HCT116 (cell line): ENCODE measurements around the gene MYL3.

ENCODE experiments used
- CTCF ChIP-seq, 3 experiments: fragments of 200-600 bp in 1 of 3; sonication (generic) in 1 of 3; IDR thresholded peaks in 2 of 3; conservative IDR thresholded peaks in 1 of 3; 2 replicates each; pipeline ENCODE4 v1.5.1; 2012 to 2017; ENCODE audit warnings: low read depth in 2 of 3, low read length in 2 of 3, antibody characterized with exemption in 1 of 3, borderline replicate concordance in 1 of 3, control low read depth in 1 of 3, mild to moderate bottlenecking in 1 of 3, mixed read lengths in 1 of 3, mixed run types in 1 of 3, moderate library complexity in 1 of 3; ENCODE audit not compliant: insufficient read depth in 1 of 3
- EZH2 ChIP-seq: fragments of 200-600 bp; sonication (generic); IDR thresholded peaks from 2 replicates; pipeline ENCODE4 v1.6.1; 2017; ENCODE audit warnings: antibody characterized with exemption, mixed run types
- POLR2A ChIP-seq: IDR thresholded peaks from 2 replicates; pipeline ENCODE4 v1.7.0; 2011; ENCODE audit warnings: borderline replicate concordance; ENCODE audit not compliant: insufficient read depth, insufficient read length; ENCODE audit errors: extremely low read depth
- POLR2AphosphoS5 ChIP-seq: IDR thresholded peaks from 2 replicates; pipeline ENCODE4 v1.6.1; 2011; ENCODE audit warnings: mild to moderate bottlenecking, low read depth, low read length, moderate library complexity
- REST ChIP-seq: IDR thresholded peaks from 2 replicates; pipeline ENCODE4 v1.6.1; 2012; ENCODE audit warnings: low read depth
- SIN3A ChIP-seq: IDR thresholded peaks from 2 replicates; pipeline ENCODE4 v1.6.1; 2012; ENCODE audit warnings: low read depth

GRCh38 chr3:46883830-46884185, 20.6 kb upstream of the MYL3 start:
- TF ChIP-seq CTCF (IDR thresholded peaks at IDR 0.05 in 2 of 3, conservative IDR thresholded peaks at IDR 0.05 in 1 of 3; ENCODE audit: borderline replicate concordance in 1 of 3, insufficient read depth in 1 of 3, low read depth in 2 of 3, low read length in 2 of 3) (no peak), POLR2AphosphoS5 (no peak), POLR2A (no peak), EZH2 (no peak), REST (no peak), SIN3A (no peak)
